ENCODE data around the gene TUBA4A.
A peak's percentile ranks its signal among the peaks of the same experiment; 100 is the strongest.

Gene TUBA4A

DNA sequence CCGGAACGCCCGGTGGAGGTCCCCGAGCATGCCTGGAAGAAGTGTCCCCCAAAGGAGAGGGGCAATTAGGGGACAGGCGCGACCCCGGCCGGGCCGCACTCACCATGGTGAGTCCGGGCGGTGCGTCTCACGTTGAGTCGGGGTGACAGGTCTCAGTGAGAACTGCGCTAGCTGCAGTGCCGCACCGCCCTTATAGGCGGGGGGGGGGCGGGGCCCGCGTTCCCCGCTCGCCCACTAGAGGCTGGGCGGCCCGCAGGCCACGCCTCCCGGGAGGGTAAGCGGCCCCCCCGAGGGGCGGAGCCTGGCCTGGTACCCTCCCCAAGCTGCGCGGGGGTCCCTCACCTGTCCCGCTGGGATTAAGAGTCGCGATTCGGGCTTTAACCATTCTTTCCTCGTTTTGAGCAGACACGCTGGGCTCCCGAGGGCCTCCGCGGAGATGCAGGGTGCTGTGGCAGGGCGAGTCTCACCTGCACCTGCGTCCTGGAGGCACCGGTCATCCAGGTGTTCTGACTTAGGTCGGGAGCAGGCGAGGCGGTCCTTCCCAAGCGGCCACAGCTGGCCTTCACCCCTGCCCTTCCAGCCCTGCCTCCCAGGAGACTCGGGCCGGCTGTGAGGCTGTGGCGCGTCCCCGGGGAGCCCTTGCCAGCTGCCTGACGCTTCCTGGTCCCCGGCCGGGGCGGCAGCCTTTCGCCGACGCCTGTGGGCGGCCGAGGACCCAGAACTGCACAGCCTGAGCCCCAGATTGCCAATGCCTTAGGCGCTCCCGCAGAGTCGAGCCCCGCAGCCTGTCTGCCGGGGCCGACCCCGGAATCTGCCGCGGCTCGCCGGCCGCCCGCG, at the start of gene TUBA4A:
TSS of gene TUBA4A (minus strand) at position 166 of the 837 bp plus-strand sequence. CDS start at position 106, 60 bp downstream.
- peak within 1 kb of the TSS; percentile 48 for H3K4me3 ChIP-seq (replicated peaks; ENCODE audit: low read depth, low read length)
- no peak for TF ChIP-seq CTCF (IDR thresholded peaks at IDR 0.05; ENCODE audit: low read depth, low read length, missing control alignments)
- no peak for DNase-seq (ENCODE audit: extremely low read depth, low read depth)

GRCh38 chr2:219302412-219302968, 48.8 kb upstream of the TUBA4A start:
- no peak overlapping the region for H3K4me3 ChIP-seq (replicated peaks; ENCODE audit: low read depth, low read length)
- no peak for TF ChIP-seq CTCF (IDR thresholded peaks at IDR 0.05; ENCODE audit: low read depth, low read length, missing control alignments)
- DNase-seq (ENCODE audit: extremely low read depth, low read depth): no peak

DNA sequence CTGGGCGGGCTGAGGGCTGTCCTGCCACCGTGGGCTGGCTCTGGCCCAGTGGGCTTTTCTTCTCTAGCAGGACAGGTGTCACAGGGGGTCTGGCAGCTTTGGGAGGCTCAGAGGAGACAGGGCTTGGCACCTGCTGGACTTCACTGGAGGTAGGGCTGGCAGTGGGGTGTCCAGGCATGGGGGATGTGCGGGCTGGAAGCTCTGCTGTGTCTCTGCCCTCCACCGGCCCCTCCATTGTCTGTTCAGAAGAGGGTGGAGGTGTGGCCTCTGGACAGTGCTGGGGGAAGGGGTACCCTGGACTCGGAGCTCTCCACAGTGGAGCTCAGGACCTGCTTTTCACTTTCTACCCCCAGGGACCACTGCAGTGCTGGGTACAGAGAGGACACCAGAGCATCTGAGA, 46.3 kb upstream of the TUBA4A start:
- no peak overlapping the region for H3K4me3 ChIP-seq (replicated peaks; ENCODE audit: low read depth, low read length)
- TF ChIP-seq CTCF (IDR thresholded peaks at IDR 0.05; ENCODE audit: low read depth, low read length, missing control alignments): no peak
- DNase-seq (ENCODE audit: extremely low read depth, low read depth): no peak

DNA sequence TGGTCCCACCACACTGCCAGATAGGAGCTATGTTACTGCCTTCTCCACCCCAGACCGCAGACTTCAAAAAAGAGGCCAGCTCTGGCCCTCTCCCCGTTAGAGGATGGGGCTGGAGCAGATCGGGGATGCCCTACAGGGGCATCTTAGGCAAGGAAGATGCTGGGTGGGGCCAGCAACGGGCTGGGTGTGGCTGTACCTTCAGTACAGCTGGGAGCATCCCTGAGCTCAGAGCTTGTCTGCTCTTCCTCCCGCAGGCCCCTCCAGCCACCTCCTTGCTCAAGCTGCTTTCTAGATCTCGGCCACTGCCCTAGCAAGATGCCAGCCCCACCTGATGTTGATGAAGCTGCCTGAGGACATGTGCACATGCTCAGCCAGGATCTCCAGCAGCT, 45.6 kb upstream of the TUBA4A start:
- no peak for TF ChIP-seq CTCF (IDR thresholded peaks at IDR 0.05; ENCODE audit: low read depth, low read length, missing control alignments)
- no peak for DNase-seq (ENCODE audit: extremely low read depth, low read depth)
- H3K4me3 ChIP-seq (replicated peaks; ENCODE audit: low read depth, low read length): no peak overlapping the region

DNA sequence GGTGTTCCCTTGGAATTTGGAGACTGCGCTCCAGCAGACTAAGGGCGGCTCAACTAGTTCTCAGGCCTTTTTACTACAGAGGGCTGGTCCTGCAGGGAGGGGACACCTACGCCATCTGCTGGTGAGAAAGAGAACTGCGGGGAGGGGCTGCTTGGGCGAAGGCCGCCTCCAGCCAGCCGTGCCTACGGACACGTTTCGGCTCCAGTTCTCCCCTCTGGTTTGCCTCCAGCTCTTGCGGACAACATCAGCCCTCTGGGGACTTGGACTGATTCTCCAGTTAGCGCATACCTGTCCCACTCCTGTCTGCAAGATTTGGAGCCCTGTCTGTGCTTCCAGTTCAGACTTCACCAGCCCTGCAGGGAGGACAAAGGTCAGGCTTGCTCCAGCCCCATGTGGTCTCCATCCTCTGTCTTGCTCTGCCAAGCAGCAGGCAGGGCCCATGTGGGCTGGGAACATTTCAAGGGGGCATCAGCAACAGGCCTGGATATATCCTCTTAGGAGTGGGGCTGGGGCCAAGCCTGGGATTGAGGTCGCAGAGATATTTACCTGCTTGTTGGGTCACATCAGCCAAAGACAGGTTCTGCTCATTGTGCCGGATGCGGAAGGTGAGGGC, 45.1 kb upstream of the TUBA4A start:
- no peak for DNase-seq (ENCODE audit: extremely low read depth, low read depth)
- H3K4me3 ChIP-seq (replicated peaks; ENCODE audit: low read depth, low read length): no peak overlapping the region
- TF ChIP-seq CTCF (IDR thresholded peaks at IDR 0.05; ENCODE audit: low read depth, low read length, missing control alignments): peak; percentile 97

- TF ChIP-seq CTCF (IDR thresholded peaks at IDR 0.05; ENCODE audit: low read depth, low read length, missing control alignments): no peak
- no peak for DNase-seq (ENCODE audit: extremely low read depth, low read depth)
- no peak overlapping the region for H3K4me3 ChIP-seq (replicated peaks; ENCODE audit: low read depth, low read length)
These were observed 44.2 kb upstream of the TUBA4A start for GRCh38 chr2:219297766-219298456.
